IPS-18c (cell line): ENCODE results near the gene NR4A3.

ENCODE experiments used
- H3K4me3 ChIP-seq: 2 replicates; pipeline ENCODE4 v1.7.0; 2013; ENCODE audit warnings: low read depth, mild to moderate bottlenecking, low read length, moderate library complexity; ENCODE audit not compliant: insufficient read depth
- H3K9me3 ChIP-seq: one replicate; pipeline ENCODE4 v1.6.1; 2013; ENCODE audit warnings: mild to moderate bottlenecking, low read length, moderate library complexity; ENCODE audit not compliant: control insufficient read depth, insufficient read depth

Gene NR4A3

GRCh38 chr9:99894826-99895225 lies 73.1 kb downstream of the NR4A3 start:
- H3K4me3 ChIP-seq, result no peak overlapping the region
- H3K9me3 ChIP-seq, result no peaks in the 10 kb centered on the region

DNA sequence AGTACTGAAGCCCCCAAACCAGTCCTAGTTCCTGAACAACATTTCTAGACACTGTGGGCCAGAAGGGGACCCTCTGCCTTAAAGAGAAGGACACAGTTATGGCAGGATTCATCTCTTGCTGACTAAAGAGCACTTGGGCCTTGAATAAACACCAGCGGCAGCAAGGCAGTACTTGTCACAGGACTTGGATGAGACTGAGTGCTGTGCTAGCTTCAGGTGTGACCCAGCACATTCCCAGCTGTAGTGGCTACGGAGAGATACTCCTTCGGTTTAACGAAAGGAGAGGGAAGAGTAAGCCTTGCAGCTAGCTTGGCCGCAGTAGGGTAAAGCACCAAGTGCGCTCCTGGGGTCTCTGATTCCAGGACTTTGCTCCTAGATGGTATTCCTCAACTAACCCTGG lies 73.8 kb downstream of the NR4A3 start:
- H3K9me3 ChIP-seq, result no peaks in the 10 kb centered on the region

DNA sequence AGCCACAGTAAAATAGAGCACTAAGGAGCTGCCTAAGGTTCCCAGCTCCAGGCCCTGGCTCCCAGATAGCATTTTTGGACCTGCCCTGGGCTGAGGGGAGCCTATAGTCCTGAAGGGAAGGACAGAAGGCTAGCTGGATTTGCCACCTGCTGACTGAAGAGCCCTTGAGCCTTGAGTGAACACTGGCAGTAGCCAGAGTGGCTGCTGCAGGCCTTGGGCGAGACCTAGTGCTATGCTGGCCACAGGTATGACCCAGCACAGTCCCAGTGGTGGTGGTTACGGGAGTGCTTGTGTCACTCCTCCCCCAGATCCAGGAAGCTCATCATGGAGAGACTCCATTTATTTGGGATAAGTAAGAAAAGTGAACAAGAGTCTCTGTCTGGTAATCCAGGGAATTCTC lies 74.4 kb downstream of the NR4A3 start:
- H3K9me3 ChIP-seq, result no peaks in the 10 kb centered on the region
- H3K4me3 ChIP-seq, result no peak overlapping the region

More for the DNA sequence above, 73.8 kb downstream of the NR4A3 start:
- H3K4me3 ChIP-seq, result no peak overlapping the region

DNA sequence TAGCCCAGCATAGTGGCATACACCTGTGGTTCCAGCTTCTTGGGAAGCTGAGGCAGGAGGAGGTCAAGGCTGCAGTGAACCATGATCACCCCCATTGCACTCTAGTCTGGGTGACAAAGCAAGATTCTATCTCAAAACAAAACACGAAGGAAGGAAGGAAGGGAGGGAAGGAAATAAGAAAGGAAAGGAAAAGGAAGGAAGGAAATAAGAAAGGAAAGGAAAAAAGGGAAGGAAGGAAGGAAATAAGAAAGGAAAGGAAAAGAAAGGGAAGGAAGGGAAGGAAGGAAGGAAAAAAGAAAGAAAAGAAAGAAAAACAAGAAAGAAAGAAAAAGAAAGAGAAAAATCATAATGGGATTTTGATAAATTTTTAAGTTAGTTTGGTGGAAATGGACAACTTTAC lies 81.7 kb downstream of the NR4A3 start:
- Histone ChIP-seq H3K4me3 (no peak overlapping the region), H3K9me3 (no peaks in the 10 kb centered on the region)

GRCh38 chr9:99905833-99906402 lies 84.2 kb downstream of the NR4A3 start:
- no peaks in the 10 kb centered on the region for H3K9me3 ChIP-seq
- peak overlapping the region; percentile 11; the same call in 1 of the 2 replicates for H3K4me3 ChIP-seq

DNA sequence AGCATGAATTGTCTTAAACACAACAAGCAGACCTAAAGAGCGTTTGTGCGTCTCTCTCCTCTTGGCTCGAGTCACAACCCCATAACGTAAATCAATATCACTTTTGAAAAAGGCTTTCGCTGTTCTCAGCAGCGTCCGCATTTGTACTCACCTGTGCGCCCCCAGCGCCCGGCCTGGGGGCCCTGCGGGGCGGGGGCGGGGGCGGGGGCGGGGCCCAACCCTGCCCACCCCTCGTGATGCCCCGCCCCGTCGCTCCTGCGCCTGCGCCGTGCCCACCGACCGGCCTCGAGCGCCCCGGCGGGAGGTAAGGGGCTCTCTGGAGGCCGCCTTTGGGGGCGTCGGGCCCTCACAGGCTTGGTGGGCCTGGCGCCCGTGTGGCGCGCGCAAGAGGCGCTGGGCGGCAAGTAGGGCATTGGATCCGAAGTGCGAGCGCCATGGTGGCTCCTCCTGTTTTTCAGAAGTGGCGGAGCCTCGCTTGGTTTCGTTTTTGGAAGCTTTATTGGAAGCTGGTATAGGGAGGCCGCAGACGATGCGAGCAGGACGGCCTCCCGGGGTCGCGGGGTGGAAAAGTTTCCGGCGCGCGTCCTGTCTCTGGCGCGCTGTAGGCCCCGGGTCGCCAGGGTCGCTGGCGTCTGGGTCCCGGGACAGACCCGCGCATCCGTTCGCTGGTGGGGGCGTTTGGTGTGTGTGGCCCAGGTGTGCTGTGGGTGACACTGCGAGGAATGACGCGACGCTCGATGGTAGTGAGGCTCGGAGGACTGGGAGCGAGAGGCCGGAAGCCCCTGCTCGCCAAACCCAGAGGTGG lies 84.9 kb downstream of the NR4A3 start, which contains the start of gene STX17:
Gene STX17, plus strand, starts transcription at position 252 of the 805 bp plus-strand sequence. CDS start 8,586 bp downstream, outside the sequence.
- Histone ChIP-seq H3K4me3 (peak within 1 kb of the TSS; percentile 93), H3K9me3 (no peaks in the 10 kb centered on the region)

DNA sequence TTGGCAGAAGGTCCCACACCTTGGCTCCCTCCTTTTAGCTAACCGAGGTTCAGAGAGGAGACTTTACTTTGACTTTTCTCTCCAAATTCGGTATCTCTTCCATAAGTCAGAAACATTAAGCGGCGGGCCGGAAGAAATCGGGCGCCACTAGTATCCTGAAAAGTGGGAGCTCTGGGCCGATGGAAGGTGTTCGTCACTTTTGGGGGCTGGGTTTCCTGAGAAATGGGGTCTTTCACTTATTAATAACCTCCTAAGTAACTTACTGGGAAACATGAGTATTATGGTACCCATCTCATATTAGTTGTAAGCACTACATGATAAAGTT lies 85.5 kb downstream of the NR4A3 start:
- Histone ChIP-seq H3K4me3 (peak overlapping the region; percentile 93), H3K9me3 (no peaks in the 10 kb centered on the region)

- H3K4me3 ChIP-seq, result no peak overlapping the region
- H3K9me3 ChIP-seq, result no peaks in the 10 kb centered on the region
These were observed 89.9 kb downstream of the NR4A3 start for GRCh38 chr9:99911600-99911999.
